T-helper 2 cell (primary cell): ENCODE measurements around the gene EME2.
A peak's percentile ranks its signal among the peaks of the same experiment; 100 is the strongest.

Experiments
- DNase-seq, 5 experiments: peaks; one replicate each; pipeline versions ENCODE4 v3.0.0 to v3.0.0-alpha.2; 2012 to 2022

EME2 gene

GRCh38 chr16:1767116-1767994, 5.3 kb upstream of the EME2 start:
- DNase-seq = no peak

- DNase-seq = no peak
Observed at GRCh38 chr16:1768061-1768766, 4.4 kb upstream of the EME2 start.

- DNase-seq = no peak
Observed at GRCh38 chr16:1768767-1769401, 3.7 kb upstream of the EME2 start.

- DNase-seq = no peak
Observed at GRCh38 chr16:1769402-1770300, 3.0 kb upstream of the EME2 start.

- DNase-seq = peak in 4 of 5 experiments; percentile 31 to 61 (median 36)
Observed at GRCh38 chr16:1770328-1771187, 2.1 kb upstream of the EME2 start.

GRCh38 chr16:1771188-1771863, 1.3 kb upstream of the EME2 start, which contains the start of gene NME3:
TSS of gene NME3 (minus strand) at chr16:1771543. CDS start at chr16:1771534, 9 bp downstream.
- peak; percentile 52 to 82 (median 67) for DNase-seq

GRCh38 chr16:1771864-1772361, 697 bp upstream of the EME2 start:
- peak in 1 of 5 experiments; percentile 24 for DNase-seq

GRCh38 chr16:1772908-1773702, 495 bp downstream of the EME2 start, which contains the start of gene MRPS34:
TSS of gene MRPS34 (minus strand) at chr16:1773134. CDS start at chr16:1773119, 15 bp downstream.
- peak; percentile 60 to 91 (median 69) for DNase-seq

GRCh38 chr16:1773703-1774447, 1.3 kb downstream of the EME2 start:
- peak in 1 of 5 experiments; percentile 37 for DNase-seq

- no peak for DNase-seq
Observed at GRCh38 chr16:1774448-1774780, 1.8 kb downstream of the EME2 start.

- DNase-seq = no peak
Observed at GRCh38 chr16:1775006-1775845, 2.6 kb downstream of the EME2 start.

- DNase-seq = no peak
Observed at GRCh38 chr16:1775846-1776671, 3.4 kb downstream of the EME2 start.

GRCh38 chr16:1776672-1776955, 4.0 kb downstream of the EME2 start:
- no peak for DNase-seq

GRCh38 chr16:1776991-1777374, 4.4 kb downstream of the EME2 start:
- DNase-seq = no peak

- no peak for DNase-seq
Observed at GRCh38 chr16:1777375-1778199, 5.0 kb downstream of the EME2 start.
